ENCODE data around the gene APPL2.

DNA sequence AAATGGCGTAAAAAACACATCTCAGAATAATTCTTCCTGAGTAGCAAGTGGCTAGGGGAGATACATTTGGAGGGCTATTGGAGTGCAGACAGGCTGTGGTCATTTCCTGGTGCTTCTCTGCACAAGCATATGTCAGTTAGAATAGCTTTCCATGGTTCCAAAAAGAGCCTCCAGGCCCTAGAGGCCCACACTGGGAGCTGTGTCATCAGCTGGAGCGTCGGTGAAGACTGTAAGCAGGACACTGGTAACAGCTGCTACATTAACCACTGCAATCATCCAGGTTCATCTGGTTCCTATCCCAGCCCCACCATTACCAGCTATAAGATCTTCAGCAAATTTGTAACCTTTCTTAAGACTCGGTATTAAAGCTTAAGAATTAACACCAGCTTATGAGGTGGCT, 31.7 kb upstream of the APPL2 start:
- TF ChIP-seq, protein P1, sequence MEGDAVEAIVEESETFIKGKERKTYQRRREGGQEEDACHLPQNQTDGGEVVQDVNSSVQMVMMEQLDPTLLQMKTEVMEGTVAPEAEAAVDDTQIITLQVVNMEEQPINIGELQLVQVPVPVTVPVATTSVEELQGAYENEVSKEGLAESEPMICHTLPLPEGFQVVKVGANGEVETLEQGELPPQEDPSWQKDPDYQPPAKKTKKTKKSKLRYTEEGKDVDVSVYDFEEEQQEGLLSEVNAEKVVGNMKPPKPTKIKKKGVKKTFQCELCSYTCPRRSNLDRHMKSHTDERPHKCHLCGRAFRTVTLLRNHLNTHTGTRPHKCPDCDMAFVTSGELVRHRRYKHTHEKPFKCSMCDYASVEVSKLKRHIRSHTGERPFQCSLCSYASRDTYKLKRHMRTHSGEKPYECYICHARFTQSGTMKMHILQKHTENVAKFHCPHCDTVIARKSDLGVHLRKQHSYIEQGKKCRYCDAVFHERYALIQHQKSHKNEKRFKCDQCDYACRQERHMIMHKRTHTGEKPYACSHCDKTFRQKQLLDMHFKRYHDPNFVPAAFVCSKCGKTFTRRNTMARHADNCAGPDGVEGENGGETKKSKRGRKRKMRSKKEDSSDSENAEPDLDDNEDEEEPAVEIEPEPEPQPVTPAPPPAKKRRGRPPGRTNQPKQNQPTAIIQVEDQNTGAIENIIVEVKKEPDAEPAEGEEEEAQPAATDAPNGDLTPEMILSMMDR (IDR thresholded peaks at IDR 0.05): no peak
- no peak for TF ChIP-seq POLR2A (IDR thresholded peaks at IDR 0.05)

Measured in transverse colon (tissue), 3 donors.